ENCODE data around the gene ARFGEF3. TPM values are rescaled to one million over a fixed set of nuclear protein-coding genes. Genes with fewer than 3 reads are reported as not detected.
"Not testable (repeated sequence)": the region's sequence is repeated elsewhere in the genome, so short reads cannot be mapped to it uniquely, and the experiment has no call there.

ARFGEF3 gene
- polyA plus RNA-seq, 6 donors from 2014 or later: not detected

- H3K27ac Mint-ChIP-seq; H3K4me3 Mint-ChIP-seq; DNase-seq; H3K4me1 Mint-ChIP-seq; ATAC-seq (ENCODE audit: low read depth in 2 of 2): not testable (repeated sequence)
- Mint-ChIP-seq H3K9me3 (peaks cover 0 to 15% (median 12%) of the 10 kb centered on the region in 7 donors), H3K36me3 (peaks cover 0 to 14% of the 10 kb centered on the region in 2 donors), H3K27me3 (peaks cover 19 to 49% (median 36%) of the 10 kb centered on the region in 3 donors)
Observed at GRCh38 chr6:138368684-138369083, 206.9 kb downstream of the ARFGEF3 start.

GRCh38 chr6:138370631-138371451 lies 209.1 kb downstream of the ARFGEF3 start:
- H3K27ac Mint-ChIP-seq: no peak overlapping the region
- ATAC-seq (ENCODE audit: low read depth in 2 of 2) (no peak), DNase-seq (no peak)
- peaks cover 0 to 14% of the 10 kb centered on the region in 2 donors for H3K36me3 Mint-ChIP-seq
- H3K4me3 Mint-ChIP-seq: no peak overlapping the region
- H3K9me3 Mint-ChIP-seq: peaks cover 0 to 13% (median 9%) of the 10 kb centered on the region in 7 donors
- no peaks in the 10 kb centered on the region for H3K4me1 Mint-ChIP-seq
- H3K27me3 Mint-ChIP-seq: peaks cover 9 to 35% (median 20%) of the 10 kb centered on the region in 3 donors

- H3K27me3 Mint-ChIP-seq: peaks cover 9 to 30% (median 19%) of the 10 kb centered on the region in 3 donors
- no peak for ATAC-seq (ENCODE audit: low read depth in 2 of 2)
- H3K27ac Mint-ChIP-seq: no peak overlapping the region
- no peak overlapping the region for H3K4me3 Mint-ChIP-seq
- DNase-seq: no peak
- H3K36me3 Mint-ChIP-seq: peaks cover 0 to 14% of the 10 kb centered on the region in 2 donors
- peaks cover 0 to 12% (median 9%) of the 10 kb centered on the region in 7 donors for H3K9me3 Mint-ChIP-seq
- H3K4me1 Mint-ChIP-seq: no peaks in the 10 kb centered on the region
Observed at GRCh38 chr6:138371452-138371711, 209.6 kb downstream of the ARFGEF3 start.

- Mint-ChIP-seq H3K9me3 (peaks cover 0 to 12% (median 9%) of the 10 kb centered on the region in 7 donors), H3K27me3 (peaks cover 9 to 27% (median 17%) of the 10 kb centered on the region in 3 donors), H3K27ac (peak overlapping the region in 1 of 6 donors; percentile 27), H3K4me1 (no peaks in the 10 kb centered on the region), H3K4me3 (no peak overlapping the region), H3K36me3 (peaks cover 0 to 13% of the 10 kb centered on the region in 2 donors)
- ATAC-seq (ENCODE audit: low read depth in 2 of 2) (no peak), DNase-seq (no peak)
Observed at GRCh38 chr6:138371720-138372119, 210.0 kb downstream of the ARFGEF3 start.

- H3K27ac Mint-ChIP-seq: no peak overlapping the region
Observed at GRCh38 chr6:138372711-138373463, 211.1 kb downstream of the ARFGEF3 start.

GRCh38 chr6:138374230-138374629 lies 212.5 kb downstream of the ARFGEF3 start:
- H3K4me1 Mint-ChIP-seq: no peaks in the 10 kb centered on the region
- peaks cover 4 to 5% (median 4%) of the 10 kb centered on the region in 3 donors for H3K27me3 Mint-ChIP-seq
- no peaks in the 10 kb centered on the region for H3K36me3 Mint-ChIP-seq
- DNase-seq: no peak
- ATAC-seq (ENCODE audit: low read depth in 2 of 2): no peak
- no peak overlapping the region for H3K4me3 Mint-ChIP-seq
- no peaks in the 10 kb centered on the region for H3K9me3 Mint-ChIP-seq
- H3K27ac Mint-ChIP-seq: peak overlapping the region in 1 of 6 donors; percentile 40

More at GRCh38 chr6:138372711-138373463, 211.1 kb downstream of the ARFGEF3 start:
- Mint-ChIP-seq H3K9me3 (peaks cover 0 to 5% (median 2%) of the 10 kb centered on the region in 7 donors), H3K4me3 (no peak overlapping the region), H3K27me3 (peaks cover 4 to 15% (median 6%) of the 10 kb centered on the region in 3 donors), H3K36me3 (peaks cover 0 to 1% of the 10 kb centered on the region in 2 donors), H3K4me1 (no peaks in the 10 kb centered on the region)
- ATAC-seq (ENCODE audit: low read depth in 2 of 2) (peak in 1 of 2 donors; percentile 40), DNase-seq (no peak)

- no peak for ATAC-seq (ENCODE audit: low read depth in 2 of 2)
- H3K27me3 Mint-ChIP-seq: peaks cover 2 to 5% (median 4%) of the 10 kb centered on the region in 3 donors
- H3K4me1 Mint-ChIP-seq: no peaks in the 10 kb centered on the region
- H3K9me3 Mint-ChIP-seq: no peaks in the 10 kb centered on the region
- H3K4me3 Mint-ChIP-seq: no peak overlapping the region
- DNase-seq: no peak
- no peak overlapping the region for H3K27ac Mint-ChIP-seq
- no peaks in the 10 kb centered on the region for H3K36me3 Mint-ChIP-seq
Observed at GRCh38 chr6:138374815-138375214, 213.1 kb downstream of the ARFGEF3 start.

- no peaks in the 10 kb centered on the region for H3K36me3 Mint-ChIP-seq
- no peak overlapping the region for H3K4me3 Mint-ChIP-seq
- DNase-seq (no peak), ATAC-seq (ENCODE audit: low read depth in 2 of 2) (no peak)
- no peaks in the 10 kb centered on the region for H3K9me3 Mint-ChIP-seq
- no peak overlapping the region for H3K27ac Mint-ChIP-seq
- H3K4me1 Mint-ChIP-seq: no peaks in the 10 kb centered on the region
- H3K27me3 Mint-ChIP-seq: peaks cover 0 to 5% (median 0%) of the 10 kb centered on the region in 3 donors
Observed at GRCh38 chr6:138377042-138377441, 215.3 kb downstream of the ARFGEF3 start.

- ATAC-seq (ENCODE audit: low read depth in 2 of 2): no peak
Observed at GRCh38 chr6:138377844-138378243, 216.1 kb downstream of the ARFGEF3 start, which contains the start of gene SMIM28. SMIM28 (plus strand) TSS chr6:138377905; CDS start chr6:138378073, 168 bp downstream.

GRCh38 chr6:138378463-138378862 lies 216.7 kb downstream of the ARFGEF3 start:
- Mint-ChIP-seq H3K27ac (no peak overlapping the region), H3K4me3 (no peak overlapping the region), H3K4me1 (no peaks in the 10 kb centered on the region), H3K9me3 (no peaks in the 10 kb centered on the region), H3K36me3 (no peaks in the 10 kb centered on the region), H3K27me3 (peaks cover 0 to 5% (median 0%) of the 10 kb centered on the region in 3 donors)
- ATAC-seq (ENCODE audit: low read depth in 2 of 2) (no peak), DNase-seq (no peak)

More at GRCh38 chr6:138377844-138378243, 216.1 kb downstream of the ARFGEF3 start, which contains the start of gene SMIM28:
- Mint-ChIP-seq H3K27ac (no peak within 1 kb of the TSS), H3K4me1 (no peaks in the 10 kb centered on the region), H3K4me3 (no peak within 1 kb of the TSS), H3K27me3 (peaks cover 0 to 5% (median 0%) of the 10 kb centered on the region in 3 donors), H3K36me3 (no peaks in the 10 kb centered on the region), H3K9me3 (no peaks in the 10 kb centered on the region)
- DNase-seq: no peak

- DNase-seq (no peak), ATAC-seq (ENCODE audit: low read depth in 2 of 2) (no peak)
- no peak overlapping the region for H3K4me3 Mint-ChIP-seq
- no peaks in the 10 kb centered on the region for H3K4me1 Mint-ChIP-seq
- H3K27ac Mint-ChIP-seq: peak overlapping the region in 2 of 6 donors; percentile 47 to 72
- H3K36me3 Mint-ChIP-seq: no peaks in the 10 kb centered on the region
- H3K9me3 Mint-ChIP-seq: no peaks in the 10 kb centered on the region
- H3K27me3 Mint-ChIP-seq: no peaks in the 10 kb centered on the region
Observed at GRCh38 chr6:138382498-138383265, 220.9 kb downstream of the ARFGEF3 start.

GRCh38 chr6:138383776-138384175 lies 222.0 kb downstream of the ARFGEF3 start:
- Mint-ChIP-seq H3K27ac (no peak overlapping the region), H3K36me3 (no peaks in the 10 kb centered on the region), H3K4me3 (no peak overlapping the region), H3K27me3 (peaks cover 0 to 5% (median 0%) of the 10 kb centered on the region in 3 donors), H3K4me1 (no peaks in the 10 kb centered on the region), H3K9me3 (no peaks in the 10 kb centered on the region)
- DNase-seq: no peak
- ATAC-seq (ENCODE audit: low read depth in 2 of 2): no peak

GRCh38 chr6:138386897-138387296 lies 225.2 kb downstream of the ARFGEF3 start:
- H3K9me3 Mint-ChIP-seq: no peaks in the 10 kb centered on the region
- no peak overlapping the region for H3K27ac Mint-ChIP-seq
- peaks cover 0 to 5% (median 0%) of the 10 kb centered on the region in 3 donors for H3K27me3 Mint-ChIP-seq
- DNase-seq: no peak
- no peak for ATAC-seq (ENCODE audit: low read depth in 2 of 2)
- H3K4me3 Mint-ChIP-seq: no peak overlapping the region
- H3K4me1 Mint-ChIP-seq: no peaks in the 10 kb centered on the region
- no peaks in the 10 kb centered on the region for H3K36me3 Mint-ChIP-seq

All from naive B cell (primary cell).